ENCODE results near the gene GSTA3.
"Not testable (repeated sequence)": the region's sequence is repeated elsewhere in the genome, so short reads cannot be mapped to it uniquely, and the experiment has no call there.

GSTA3 gene

GRCh38 chr6:52929321-52930164, 20.0 kb upstream of the GSTA3 start:
- no peaks in the 10 kb centered on the region for H3K9me3 ChIP-seq (ENCODE audit: control insufficient read depth, insufficient read depth, low read length)
- H3K4me3 ChIP-seq (ENCODE audit: low read length) = no peak overlapping the region
- no peaks in the 10 kb centered on the region for H3K27me3 ChIP-seq (ENCODE audit: control insufficient read depth, insufficient read depth, low read length)
- no peaks in the 10 kb centered on the region for H3K4me1 ChIP-seq (ENCODE audit: control insufficient read depth, insufficient read depth, low read length)
- WGBS (ENCODE audit: insufficient coverage, insufficient read length) = no CpG with 5 or more reads among the region's 6 CpGs
- DNase-seq (ENCODE audit: low read depth, low spot score) = no peak
- H3K36me3 ChIP-seq (ENCODE audit: control insufficient read depth, insufficient read depth, low read length) = no peaks in the 10 kb centered on the region
- no peak overlapping the region for H3K27ac ChIP-seq (ENCODE audit: low read length)

DNA sequence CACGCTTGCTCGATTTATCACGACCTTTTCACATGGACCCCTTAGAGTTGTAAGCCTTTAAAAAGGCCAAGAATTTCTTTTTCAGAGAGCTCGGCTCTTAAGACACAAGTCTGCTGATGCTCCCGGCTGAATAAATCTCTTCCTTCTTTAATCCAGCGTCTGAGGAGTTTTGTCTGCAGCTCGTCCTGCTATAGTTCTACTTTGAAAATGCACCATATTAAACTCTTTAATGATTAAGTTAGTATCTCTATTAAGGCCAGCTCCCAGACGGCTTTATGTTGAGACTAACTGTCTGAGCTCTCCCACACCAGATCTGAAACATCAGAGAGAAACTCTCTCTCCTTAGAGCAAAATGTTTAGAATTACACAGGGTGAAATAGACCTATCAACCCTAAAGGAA, 18.0 kb upstream of the GSTA3 start:
- H3K9me3 ChIP-seq (ENCODE audit: control insufficient read depth, insufficient read depth, low read length) = no peaks in the 10 kb centered on the region
- no peaks in the 10 kb centered on the region for H3K36me3 ChIP-seq (ENCODE audit: control insufficient read depth, insufficient read depth, low read length)
- no CpG with 5 or more reads among the region's 8 CpGs for WGBS (ENCODE audit: insufficient coverage, insufficient read length)
- no peaks in the 10 kb centered on the region for H3K4me1 ChIP-seq (ENCODE audit: control insufficient read depth, insufficient read depth, low read length)
- H3K27ac ChIP-seq (ENCODE audit: low read length) = no peak overlapping the region
- no peaks in the 10 kb centered on the region for H3K27me3 ChIP-seq (ENCODE audit: control insufficient read depth, insufficient read depth, low read length)
- H3K4me3 ChIP-seq (ENCODE audit: low read length) = no peak overlapping the region
- no peak for DNase-seq (ENCODE audit: low read depth, low spot score)

DNA sequence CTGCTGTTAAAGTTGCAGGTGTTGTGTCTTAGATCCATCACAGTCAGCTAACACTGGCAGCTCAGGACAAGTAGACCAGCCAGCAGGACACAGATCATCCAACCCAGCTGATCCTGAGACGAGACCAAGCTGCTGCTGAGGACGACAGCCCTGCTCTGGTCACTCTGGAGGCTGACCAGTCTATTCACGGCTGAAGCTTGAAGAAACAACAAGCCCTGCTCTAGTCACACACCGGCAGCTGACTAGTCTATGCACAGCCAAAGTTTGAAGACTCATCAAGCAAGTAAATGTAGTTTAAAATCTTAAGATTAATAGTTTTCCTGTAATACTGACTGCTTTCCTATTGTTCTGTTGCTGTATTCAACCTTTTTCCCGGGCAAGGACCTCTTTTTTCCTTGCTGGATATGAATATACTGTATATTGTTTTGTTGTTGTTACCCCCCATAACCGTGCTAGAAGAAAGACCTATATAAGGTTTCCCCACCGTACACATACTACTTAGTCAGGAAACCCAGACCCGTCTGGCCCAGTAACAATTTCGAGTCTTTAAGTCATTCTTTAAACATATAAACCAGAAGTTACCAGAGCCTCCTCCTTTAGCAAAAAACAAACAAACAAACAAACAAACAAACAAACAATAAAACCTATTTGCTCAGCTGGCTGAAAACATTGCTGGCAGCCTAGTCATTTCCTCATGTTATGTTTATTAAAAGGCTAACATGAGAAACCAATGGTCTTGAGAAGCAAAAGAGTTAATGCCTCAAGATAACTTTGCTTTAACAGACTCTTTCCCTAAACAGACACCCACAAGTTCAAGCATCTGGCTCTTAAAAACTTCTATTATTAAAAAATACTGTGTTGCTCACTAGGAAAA, 16.7 kb upstream of the GSTA3 start:
- Histone ChIP-seq H3K9me3 (ENCODE audit: control insufficient read depth, insufficient read depth, low read length) (no peaks in the 10 kb centered on the region), H3K27me3 (ENCODE audit: control insufficient read depth, insufficient read depth, low read length) (no peaks in the 10 kb centered on the region), H3K27ac (ENCODE audit: low read length) (no peak overlapping the region), H3K4me1 (ENCODE audit: control insufficient read depth, insufficient read depth, low read length) (no peaks in the 10 kb centered on the region), H3K36me3 (ENCODE audit: control insufficient read depth, insufficient read depth, low read length) (no peaks in the 10 kb centered on the region), H3K4me3 (ENCODE audit: low read length) (no peak overlapping the region)
- DNase-seq (ENCODE audit: low read depth, low spot score) = no peak
- whole genome bisulfite sequencing (ENCODE audit: insufficient coverage, insufficient read length) = no CpG with 5 or more reads among the region's 9 CpGs

DNA sequence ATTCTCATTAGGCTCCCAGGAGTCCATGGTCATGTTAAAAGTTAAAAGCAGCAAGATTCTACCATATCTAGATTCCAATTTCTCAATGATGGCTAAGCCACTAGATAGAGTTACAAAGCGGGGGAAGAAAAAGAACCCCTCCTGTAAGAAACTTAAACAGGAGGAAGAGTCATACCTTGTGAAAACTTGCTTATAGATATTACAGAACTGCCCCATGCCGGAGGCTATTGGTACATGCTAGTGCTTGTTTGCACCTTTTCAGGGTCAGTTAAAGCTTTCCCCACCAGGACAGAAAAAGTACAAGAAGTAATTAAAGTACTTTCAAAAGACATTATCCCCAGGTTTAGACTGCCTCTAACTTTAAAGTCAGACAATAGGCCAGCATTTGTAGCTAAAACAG, 15.5 kb upstream of the GSTA3 start:
- H3K4me3 ChIP-seq (ENCODE audit: low read length) = no peak overlapping the region
- H3K27ac ChIP-seq (ENCODE audit: low read length) = no peak overlapping the region
- no peaks in the 10 kb centered on the region for H3K36me3 ChIP-seq (ENCODE audit: control insufficient read depth, insufficient read depth, low read length)
- WGBS (ENCODE audit: insufficient coverage, insufficient read length) = no CpG with 5 or more reads among the region's 2 CpGs
- no peaks in the 10 kb centered on the region for H3K9me3 ChIP-seq (ENCODE audit: control insufficient read depth, insufficient read depth, low read length)
- no peaks in the 10 kb centered on the region for H3K27me3 ChIP-seq (ENCODE audit: control insufficient read depth, insufficient read depth, low read length)
- DNase-seq (ENCODE audit: low read depth, low spot score) = no peak
- H3K4me1 ChIP-seq (ENCODE audit: control insufficient read depth, insufficient read depth, low read length) = no peaks in the 10 kb centered on the region

- not testable (repeated sequence) for DNase-seq (ENCODE audit: low read depth, low spot score); H3K27ac ChIP-seq (ENCODE audit: low read length)
- WGBS (ENCODE audit: insufficient coverage, insufficient read length) = no CpG with 5 or more reads among the region's 2 CpGs
Measured at GRCh38 chr6:52923689-52924088, 14.2 kb upstream of the GSTA3 start.

GRCh38 chr6:52922161-52922560, 12.7 kb upstream of the GSTA3 start:
- no peaks in the 10 kb centered on the region for H3K27me3 ChIP-seq (ENCODE audit: control insufficient read depth, insufficient read depth, low read length)
- DNase-seq (ENCODE audit: low read depth, low spot score) = no peak
- H3K4me1 ChIP-seq (ENCODE audit: control insufficient read depth, insufficient read depth, low read length) = no peaks in the 10 kb centered on the region
- no peak overlapping the region for H3K27ac ChIP-seq (ENCODE audit: low read length)
- H3K4me3 ChIP-seq (ENCODE audit: low read length) = no peak overlapping the region
- H3K36me3 ChIP-seq (ENCODE audit: control insufficient read depth, insufficient read depth, low read length) = no peaks in the 10 kb centered on the region
- H3K9me3 ChIP-seq (ENCODE audit: control insufficient read depth, insufficient read depth, low read length) = no peaks in the 10 kb centered on the region
- no CpG with 5 or more reads among the region's 10 CpGs for WGBS (ENCODE audit: insufficient coverage, insufficient read length)

More at GRCh38 chr6:52923689-52924088, 14.2 kb upstream of the GSTA3 start:
- H3K9me3 ChIP-seq (ENCODE audit: control insufficient read depth, insufficient read depth, low read length); H3K36me3 ChIP-seq (ENCODE audit: control insufficient read depth, insufficient read depth, low read length); H3K4me1 ChIP-seq (ENCODE audit: control insufficient read depth, insufficient read depth, low read length); H3K27me3 ChIP-seq (ENCODE audit: control insufficient read depth, insufficient read depth, low read length); H3K4me3 ChIP-seq (ENCODE audit: low read length): not testable (repeated sequence)

DNA sequence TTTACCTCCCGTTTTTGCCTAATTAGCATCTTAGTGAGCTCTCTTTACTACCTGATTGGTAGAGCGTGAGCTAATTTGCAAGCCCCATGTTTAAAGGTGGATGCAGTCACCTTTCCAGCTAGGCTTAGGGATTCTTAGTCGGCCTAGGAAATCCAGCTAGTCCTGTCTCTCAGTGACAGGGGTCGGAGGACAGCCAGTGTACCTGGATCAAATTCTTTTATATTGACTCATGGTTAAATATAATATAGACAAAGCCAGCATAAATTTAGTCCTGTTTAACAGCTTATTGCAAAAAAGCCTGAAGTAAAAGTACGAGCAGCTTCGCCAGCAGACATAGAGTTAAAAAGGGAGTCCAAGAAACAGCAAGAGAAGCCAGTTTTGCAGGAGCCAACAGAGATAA, 12.2 kb upstream of the GSTA3 start:
- H3K4me3 ChIP-seq (ENCODE audit: low read length) = no peak overlapping the region
- H3K9me3 ChIP-seq (ENCODE audit: control insufficient read depth, insufficient read depth, low read length) = no peaks in the 10 kb centered on the region
- no peaks in the 10 kb centered on the region for H3K4me1 ChIP-seq (ENCODE audit: control insufficient read depth, insufficient read depth, low read length)
- DNase-seq (ENCODE audit: low read depth, low spot score) = no peak
- H3K27me3 ChIP-seq (ENCODE audit: control insufficient read depth, insufficient read depth, low read length) = no peaks in the 10 kb centered on the region
- H3K27ac ChIP-seq (ENCODE audit: low read length) = no peak overlapping the region
- H3K36me3 ChIP-seq (ENCODE audit: control insufficient read depth, insufficient read depth, low read length) = no peaks in the 10 kb centered on the region
- no CpG with 5 or more reads among the region's 6 CpGs for WGBS (ENCODE audit: insufficient coverage, insufficient read length)

DNA sequence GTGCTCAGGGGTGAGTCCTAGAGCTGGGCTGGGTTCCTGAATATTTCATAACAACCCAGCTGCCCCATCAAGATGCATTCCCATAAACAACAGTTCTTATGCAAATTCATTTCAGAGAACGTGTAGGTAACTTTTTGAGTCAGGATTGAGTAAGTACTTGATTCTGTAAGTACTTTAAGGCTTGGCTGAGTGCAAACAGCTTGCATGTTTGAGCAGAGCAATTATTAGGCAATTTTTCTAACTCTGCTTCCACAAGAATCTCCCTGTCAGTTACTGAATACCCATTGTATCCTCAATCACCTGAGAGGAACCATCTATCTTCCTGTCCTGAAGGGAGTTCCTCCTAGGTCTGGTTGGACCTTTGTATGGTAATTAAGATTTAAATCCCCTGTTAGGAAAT, 10.0 kb upstream of the GSTA3 start:
- not testable (repeated sequence) for H3K4me3 ChIP-seq (ENCODE audit: low read length); H3K27ac ChIP-seq (ENCODE audit: low read length)

DNA sequence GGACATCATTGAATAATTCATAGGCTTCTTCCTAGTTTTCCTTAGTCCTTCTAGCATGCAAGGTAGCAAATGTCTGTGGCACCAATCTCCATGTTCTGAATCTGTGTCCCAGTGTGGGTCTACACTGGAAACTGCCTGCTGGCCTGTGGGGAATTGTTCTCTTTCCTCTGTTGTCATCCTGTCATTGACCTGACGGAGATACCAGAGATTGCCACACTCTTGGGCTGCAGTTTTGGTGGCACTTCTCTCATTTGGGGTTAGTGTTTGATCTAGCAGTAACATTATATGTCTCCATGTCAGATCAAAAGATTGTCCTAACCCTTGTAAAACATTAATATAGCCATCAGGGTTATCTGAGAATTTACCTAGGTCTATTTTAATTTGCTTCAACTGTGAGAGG, 9.3 kb upstream of the GSTA3 start:
- DNase-seq (ENCODE audit: low read depth, low spot score); H3K36me3 ChIP-seq (ENCODE audit: control insufficient read depth, insufficient read depth, low read length); H3K27ac ChIP-seq (ENCODE audit: low read length); H3K4me3 ChIP-seq (ENCODE audit: low read length); H3K9me3 ChIP-seq (ENCODE audit: control insufficient read depth, insufficient read depth, low read length); H3K4me1 ChIP-seq (ENCODE audit: control insufficient read depth, insufficient read depth, low read length); H3K27me3 ChIP-seq (ENCODE audit: control insufficient read depth, insufficient read depth, low read length): not testable (repeated sequence)
- no CpG with 5 or more reads among the region's 1 CpG for WGBS (ENCODE audit: insufficient coverage, insufficient read length)

More for the DNA sequence above, 10.0 kb upstream of the GSTA3 start:
- WGBS (ENCODE audit: insufficient coverage, insufficient read length) = no CpG with 5 or more reads among the region's 1 CpG
- DNase-seq (ENCODE audit: low read depth, low spot score); H3K4me1 ChIP-seq (ENCODE audit: control insufficient read depth, insufficient read depth, low read length); H3K36me3 ChIP-seq (ENCODE audit: control insufficient read depth, insufficient read depth, low read length); H3K9me3 ChIP-seq (ENCODE audit: control insufficient read depth, insufficient read depth, low read length); H3K27me3 ChIP-seq (ENCODE audit: control insufficient read depth, insufficient read depth, low read length): not testable (repeated sequence)

DNA sequence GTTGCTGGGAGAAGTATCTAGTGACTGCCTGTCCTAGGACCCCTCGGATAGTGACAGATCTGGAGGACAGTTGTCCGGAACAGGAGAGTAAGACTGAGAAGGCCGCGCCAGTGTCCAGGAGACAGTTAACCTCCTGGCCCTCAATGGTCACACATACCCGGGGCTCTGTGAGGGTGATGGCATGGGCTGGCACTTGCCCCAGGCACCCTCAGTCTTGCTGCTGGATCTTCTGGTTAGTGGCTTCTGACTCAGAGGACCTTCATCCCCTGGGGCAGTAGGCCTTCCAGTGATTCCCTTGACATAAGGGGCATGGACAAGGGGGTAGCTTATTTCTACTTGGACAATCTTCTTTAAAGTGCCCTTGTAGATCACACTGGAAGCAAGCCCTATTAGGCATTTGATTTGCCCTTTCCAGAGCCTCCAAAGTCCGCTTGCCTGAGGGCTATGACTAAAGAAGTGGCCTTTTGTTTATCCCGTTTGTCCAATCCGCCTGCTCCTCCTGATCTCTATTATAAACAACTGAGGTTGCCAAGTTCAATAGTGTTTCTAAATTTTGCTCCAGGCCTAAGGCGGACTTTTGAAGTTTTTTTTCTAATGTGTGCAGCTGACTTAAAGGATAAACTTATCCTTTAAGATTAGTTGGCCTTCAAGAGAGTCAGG, 8.7 kb upstream of the GSTA3 start:
- not testable (repeated sequence) for H3K36me3 ChIP-seq (ENCODE audit: control insufficient read depth, insufficient read depth, low read length); H3K27ac ChIP-seq (ENCODE audit: low read length); DNase-seq (ENCODE audit: low read depth, low spot score); H3K27me3 ChIP-seq (ENCODE audit: control insufficient read depth, insufficient read depth, low read length); H3K4me1 ChIP-seq (ENCODE audit: control insufficient read depth, insufficient read depth, low read length); H3K9me3 ChIP-seq (ENCODE audit: control insufficient read depth, insufficient read depth, low read length); H3K4me3 ChIP-seq (ENCODE audit: low read length)
- WGBS (ENCODE audit: insufficient coverage, insufficient read length) = no CpG with 5 or more reads among the region's 9 CpGs
